SK-N-SH (cell line): ENCODE data around the gene THBS3. TPM values are rescaled to one million over a fixed set of nuclear protein-coding genes. Genes with fewer than 3 reads are reported as not detected.

ENCODE experiments used
- CTCF ChIA-PET: fragments of 300-600, 350-600 bp; formaldehyde crosslinking; extraction: SDS; loops from one replicate; lab custom pipeline; 2021; lab: Yijun Ruan, JAX
- POLR2A ChIA-PET: fragments of 350-600 bp; sonication (Branson Sonifier 250); formaldehyde crosslinking; extraction: SDS; loops from one replicate; lab custom pipeline; 2020; ENCODE audit warnings: antibody characterized with exemption, inconsistent platforms; lab: Yijun Ruan, JAX
- DNase-seq: peaks from one replicate; pipeline ENCODE4 v3.0.0; 2012
- H2AFZ ChIP-seq: fragments of 200-600 bp; sonication (generic); 2 replicates; pipeline ENCODE4 v1.8.1; 2016; ENCODE audit warnings: antibody characterized with exemption, mild to moderate bottlenecking, low read depth
- H3F3A ChIP-seq: fragments of 200-600 bp; sonication (generic); replicated peaks from 2 replicates; pipeline ENCODE3; 2016; ENCODE audit warnings: antibody characterized with exemption, mild to moderate bottlenecking; ENCODE audit not compliant: insufficient read depth
- H3K27ac ChIP-seq, 2 experiments: fragments of 200-500 bp in 1 of 2; fragments of 200-600 bp in 1 of 2; sonication (Bioruptor generic) in 1 of 2; sonication (generic), shearing (Covaris generic) in 1 of 2; 2 replicates each; pipeline versions ENCODE4 v1.5.1 to v1.6.1; 2014 to 2016; ENCODE audit warnings: low read depth in 2 of 2, inconsistent platforms in 1 of 2, low read length in 1 of 2, mild to moderate bottlenecking in 1 of 2, mixed read lengths in 1 of 2
- H3K27me3 ChIP-seq: fragments of 200-600 bp; sonication (generic), shearing (Covaris generic); 2 replicates; pipeline ENCODE4 v1.6.1; 2016; ENCODE audit warnings: mixed run types; ENCODE audit not compliant: insufficient read depth
- H3K36me3 ChIP-seq, 2 experiments: fragments of 200-500 bp in 1 of 2; fragments of 200-600 bp in 1 of 2; sonication (Bioruptor generic) in 1 of 2; sonication (generic) in 1 of 2; replicated peaks in 1 of 2; 2 replicates each; pipeline versions ENCODE3 to v1.5.1; 2014 to 2016; ENCODE audit warnings: low read length in 1 of 2, mild to moderate bottlenecking in 1 of 2; ENCODE audit not compliant: insufficient read depth in 2 of 2, control insufficient read depth in 1 of 2
- H3K4me1 ChIP-seq, 2 experiments: fragments of 200-500 bp in 1 of 2; fragments of 200-600 bp in 1 of 2; sonication (Bioruptor generic) in 1 of 2; sonication (generic), shearing (Covaris generic) in 1 of 2; 2 replicates each; pipeline versions ENCODE4 v1.5.1 to v1.6.1; 2014 to 2016; ENCODE audit warnings: low read depth in 1 of 2, low read length in 1 of 2, mixed run types in 1 of 2; ENCODE audit not compliant: insufficient read depth in 2 of 2, control insufficient read depth in 1 of 2
- H3K4me2 ChIP-seq: fragments of 200-600 bp; sonication (generic), shearing (Covaris generic); 2 replicates; pipeline ENCODE4 v1.6.1; 2017; ENCODE audit warnings: mixed run types
- H3K4me3 ChIP-seq, 2 experiments: fragments of 200-500 bp in 1 of 2; fragments of 200-600 bp in 1 of 2; sonication (Bioruptor generic) in 1 of 2; sonication (generic), shearing (Covaris generic) in 1 of 2; 2 replicates each; pipeline versions ENCODE4 v1.5.1 to v1.8.1; 2014 to 2016; ENCODE audit warnings: low read depth in 2 of 2, inconsistent platforms in 1 of 2, low read length in 1 of 2, mild to moderate bottlenecking in 1 of 2, mixed read lengths in 1 of 2, moderate library complexity in 1 of 2
- H3K79me2 ChIP-seq: fragments of 200-600 bp; sonication (generic); 2 replicates; pipeline ENCODE4 v1.8.1; 2017; ENCODE audit warnings: mild to moderate bottlenecking; ENCODE audit not compliant: insufficient read depth
- H3K9ac ChIP-seq: fragments of 200-600 bp; sonication (generic); 2 replicates; pipeline ENCODE4 v1.6.1; 2017; ENCODE audit warnings: mixed run types
- H3K9me2 ChIP-seq: fragments of 200-600 bp; sonication (generic); 2 replicates; pipeline ENCODE4 v1.6.1; 2017; ENCODE audit warnings: mixed run types
- H3K9me3 ChIP-seq: fragments of 200-600 bp; sonication (generic); 2 replicates; pipeline ENCODE4 v1.6.1; 2017; ENCODE audit warnings: mixed run types, mild to moderate bottlenecking, moderate library complexity
- H4K20me1 ChIP-seq: fragments of 200-600 bp; sonication (generic); 2 replicates; pipeline ENCODE4 v1.6.1; 2017; ENCODE audit warnings: mild to moderate bottlenecking, mixed run types; ENCODE audit not compliant: insufficient read depth
- ELF1 ChIP-seq: IDR thresholded peaks from 2 replicates; pipeline ENCODE4 v1.4.0; 2012
- EP300 ChIP-seq, 2 experiments: IDR thresholded peaks; 2 replicates each; pipeline versions ENCODE4 v1.4.0 to v1.6.1; 2012; ENCODE audit warnings: borderline replicate concordance in 1 of 2, low read depth in 1 of 2, low read length in 1 of 2
- MEF2A ChIP-seq: IDR thresholded peaks from 2 replicates; pipeline ENCODE4 v1.4.0; 2012; ENCODE audit warnings: low read depth, borderline replicate concordance
- MXI1 ChIP-seq: IDR thresholded peaks from 2 replicates; pipeline ENCODE4 v1.6.1; 2012; ENCODE audit warnings: mild to moderate bottlenecking, low read depth, low read length, improper control_type of control experiment
- NRF1 ChIP-seq: IDR thresholded peaks from 2 replicates; pipeline ENCODE4 v1.6.1; 2012; ENCODE audit warnings: low read depth, mild to moderate bottlenecking, low read length
- RCOR1 ChIP-seq: fragments of 150-350 bp; IDR thresholded peaks from 2 replicates; pipeline ENCODE4 v1.6.1; 2017; ENCODE audit warnings: antibody characterized with exemption, low read length
- RFX5 ChIP-seq: IDR thresholded peaks from 2 replicates; pipeline ENCODE4 v1.6.1; 2012; ENCODE audit warnings: mild to moderate bottlenecking, improper control_type of control experiment, low read length
- TEAD4 ChIP-seq: IDR thresholded peaks from 2 replicates; pipeline ENCODE4 v1.4.0; 2012; ENCODE audit warnings: mild to moderate bottlenecking, borderline replicate concordance; ENCODE audit not compliant: insufficient read depth
- WGBS: methylation state at CpG from one replicate; pipeline ENCODE4 v1.1.6; 2017; ENCODE audit warnings: low lambda C conversion rate; 5-methylcytosine and 5-hydroxymethylcytosine counted together
- polyA plus RNA-seq, 3 experiments: library from polyadenylated mRNA; depleted of rRNA; stranded (reverse); fragments of >200 nt; gene quantifications; 2 replicates each; pipeline ENCODE4 v1.2.3, GENCODE V29; 2012
- TF ChIP-seq, protein P1 (sequence below): fragments of 200-600 bp; sonication (generic); IDR thresholded peaks from 2 replicates; pipeline ENCODE4 v1.6.1; 2017; ENCODE audit warnings: antibody characterized with exemption, mild to moderate bottlenecking, moderate library complexity
- TF ChIP-seq, protein P2 (sequence below): fragments of 150-350 bp; IDR thresholded peaks from 2 replicates; pipeline ENCODE4 v1.6.1; 2017; ENCODE audit warnings: antibody characterized with exemption, low read length, low read depth, borderline replicate concordance

THBS3 gene
- polyA plus RNA-seq, 1 of the 3 experiments (the other 2 are of a cell fraction) = 124 TPM

DNA sequence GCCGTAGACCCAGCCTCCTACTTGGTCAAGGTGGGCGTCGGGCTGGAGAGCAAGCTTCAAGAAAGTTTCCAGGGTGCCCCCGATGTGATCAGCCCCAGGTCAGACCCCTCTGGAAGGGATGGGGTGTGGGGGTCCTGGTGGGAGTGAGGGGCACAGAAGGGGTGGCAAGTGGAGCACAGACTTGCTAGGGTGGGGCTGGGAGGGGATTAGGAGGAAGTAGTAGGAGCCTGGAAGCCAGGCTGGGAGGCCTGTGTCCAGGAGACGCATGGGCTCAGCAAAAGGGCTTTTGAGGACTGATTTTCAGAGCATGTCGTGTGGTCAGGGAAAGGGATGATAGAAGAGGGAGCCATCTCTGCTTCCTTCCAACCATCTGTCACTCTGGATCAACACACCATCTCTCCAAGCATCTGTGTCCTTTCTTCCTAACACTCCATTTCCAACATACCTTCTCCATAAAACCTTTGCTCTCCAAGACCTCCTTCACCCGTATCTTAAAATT, 25.6 kb downstream of the THBS3 start (continued):
- TF ChIP-seq, protein P1, sequence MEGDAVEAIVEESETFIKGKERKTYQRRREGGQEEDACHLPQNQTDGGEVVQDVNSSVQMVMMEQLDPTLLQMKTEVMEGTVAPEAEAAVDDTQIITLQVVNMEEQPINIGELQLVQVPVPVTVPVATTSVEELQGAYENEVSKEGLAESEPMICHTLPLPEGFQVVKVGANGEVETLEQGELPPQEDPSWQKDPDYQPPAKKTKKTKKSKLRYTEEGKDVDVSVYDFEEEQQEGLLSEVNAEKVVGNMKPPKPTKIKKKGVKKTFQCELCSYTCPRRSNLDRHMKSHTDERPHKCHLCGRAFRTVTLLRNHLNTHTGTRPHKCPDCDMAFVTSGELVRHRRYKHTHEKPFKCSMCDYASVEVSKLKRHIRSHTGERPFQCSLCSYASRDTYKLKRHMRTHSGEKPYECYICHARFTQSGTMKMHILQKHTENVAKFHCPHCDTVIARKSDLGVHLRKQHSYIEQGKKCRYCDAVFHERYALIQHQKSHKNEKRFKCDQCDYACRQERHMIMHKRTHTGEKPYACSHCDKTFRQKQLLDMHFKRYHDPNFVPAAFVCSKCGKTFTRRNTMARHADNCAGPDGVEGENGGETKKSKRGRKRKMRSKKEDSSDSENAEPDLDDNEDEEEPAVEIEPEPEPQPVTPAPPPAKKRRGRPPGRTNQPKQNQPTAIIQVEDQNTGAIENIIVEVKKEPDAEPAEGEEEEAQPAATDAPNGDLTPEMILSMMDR = no peak
- TF ChIP-seq ELF1 (no peak), RFX5 (no peak), TEAD4 (no peak), RCOR1 (no peak), EP300 (IDR thresholded peaks at IDR 0.05; ENCODE audit: borderline replicate concordance in 1 of 2, low read depth in 1 of 2, low read length in 1 of 2) (no peak)

DNA sequence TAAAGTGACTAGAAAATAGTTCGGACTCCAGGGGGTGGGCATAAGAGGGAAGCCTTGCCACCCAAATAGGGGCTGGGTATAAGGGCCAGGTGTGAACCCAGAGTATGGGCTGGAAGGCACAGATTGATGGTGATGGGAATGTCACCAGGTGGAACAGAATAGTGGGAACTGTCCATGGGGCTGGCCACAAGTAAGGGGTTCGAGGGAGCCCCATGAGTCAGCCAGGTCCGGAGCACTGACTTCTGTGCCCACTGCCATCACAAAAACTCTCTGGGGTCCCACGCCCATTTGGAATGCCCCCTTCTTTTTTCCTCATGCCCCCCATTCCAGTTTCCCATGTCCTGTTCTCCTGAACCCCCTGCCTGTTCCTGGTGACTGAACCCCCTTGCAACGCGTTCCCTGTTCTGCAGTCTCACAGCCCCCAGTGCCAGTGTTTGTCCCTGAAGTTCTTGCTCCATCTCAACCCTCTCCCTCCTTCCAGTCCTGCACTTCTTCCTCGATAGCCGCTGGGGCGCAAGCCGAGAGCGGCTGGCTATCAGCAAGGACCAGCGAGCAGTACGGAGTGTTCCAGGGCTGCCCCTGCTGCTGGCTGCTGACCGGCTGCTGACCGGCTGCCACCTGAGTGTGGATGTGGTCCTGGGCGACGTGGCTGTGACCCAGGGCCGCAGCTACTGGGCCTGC, 26.2 kb downstream of the THBS3 start:
- peaks cover 1% of the 10 kb centered on the region for H3F3A ChIP-seq
- ChIA-PET POLR2A (no interaction called here), CTCF (interaction anchor here (1.2 to 9.6 kb wide), 6 partner anchors 9 to 90 kb away, joined by 4 to 203 read pairs (median 4); partner anchors contain the start of genes KRTCAP2 and THBS3)
- TF ChIP-seq MEF2A (no peak), RCOR1 (no peak), NRF1 (no peak), MXI1 (no peak)
- TF ChIP-seq, protein P2, sequence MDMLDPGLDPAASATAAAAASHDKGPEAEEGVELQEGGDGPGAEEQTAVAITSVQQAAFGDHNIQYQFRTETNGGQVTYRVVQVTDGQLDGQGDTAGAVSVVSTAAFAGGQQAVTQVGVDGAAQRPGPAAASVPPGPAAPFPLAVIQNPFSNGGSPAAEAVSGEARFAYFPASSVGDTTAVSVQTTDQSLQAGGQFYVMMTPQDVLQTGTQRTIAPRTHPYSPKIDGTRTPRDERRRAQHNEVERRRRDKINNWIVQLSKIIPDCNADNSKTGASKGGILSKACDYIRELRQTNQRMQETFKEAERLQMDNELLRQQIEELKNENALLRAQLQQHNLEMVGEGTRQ = no peak
- H3K9me3 ChIP-seq = no peaks in the 10 kb centered on the region
- H4K20me1 ChIP-seq = no peaks in the 10 kb centered on the region
- WGBS = 96% methylated on average over 10 of the region's 18 CpGs
- H3K36me3 ChIP-seq = peaks cover 20 to 49% of the 10 kb centered on the region in 2 experiments
- no peaks in the 10 kb centered on the region for H3K27me3 ChIP-seq
- DNase-seq = no peak
- no peak overlapping the region for H3K27ac ChIP-seq
- H3K4me2 ChIP-seq = no peak overlapping the region
- H3K79me2 ChIP-seq = no peaks in the 10 kb centered on the region
- H3K4me3 ChIP-seq = no peak overlapping the region
- H2AFZ ChIP-seq = no peak overlapping the region
- no peaks in the 10 kb centered on the region for H3K9me2 ChIP-seq
- H3K9ac ChIP-seq = no peak overlapping the region
- H3K4me1 ChIP-seq = peaks cover 0 to 31% of the 10 kb centered on the region in 2 experiments; a peak in 1 of 4 replicates
